HS-27A (cell line): ENCODE results near the gene IARS2.
"Not testable (repeated sequence)": the region's sequence is repeated elsewhere in the genome, so short reads cannot be mapped to it uniquely, and the experiment has no call there.

Experiments
- DNase-seq: peaks from one replicate; pipeline ENCODE4 v3.0.0-alpha.2; 2012; ENCODE audit warnings: low read depth, missing footprints

The IARS2 gene

GRCh38 chr1:220164517-220164916 is 70.6 kb downstream of the IARS2 start:
- DNase-seq: no peak

DNA sequence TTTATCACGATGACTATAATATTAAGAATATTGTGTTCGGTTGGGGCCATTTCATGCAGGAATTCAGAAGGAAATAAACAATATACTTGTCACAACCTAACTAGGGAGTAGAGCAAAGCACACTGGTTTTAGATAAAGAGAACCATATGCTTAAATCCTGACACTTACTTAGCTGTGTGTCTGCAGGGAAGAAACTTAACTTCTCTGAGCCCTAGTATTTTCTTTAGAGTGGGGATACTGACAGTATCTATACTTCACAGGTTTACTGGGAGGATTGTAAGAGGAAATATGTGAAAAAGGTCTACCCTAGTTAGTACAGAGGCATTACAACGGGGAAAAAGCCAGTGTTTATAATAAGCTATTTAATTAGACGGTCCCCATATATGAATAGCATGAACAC is 72.9 kb downstream of the IARS2 start:
- DNase-seq: no peak

DNA sequence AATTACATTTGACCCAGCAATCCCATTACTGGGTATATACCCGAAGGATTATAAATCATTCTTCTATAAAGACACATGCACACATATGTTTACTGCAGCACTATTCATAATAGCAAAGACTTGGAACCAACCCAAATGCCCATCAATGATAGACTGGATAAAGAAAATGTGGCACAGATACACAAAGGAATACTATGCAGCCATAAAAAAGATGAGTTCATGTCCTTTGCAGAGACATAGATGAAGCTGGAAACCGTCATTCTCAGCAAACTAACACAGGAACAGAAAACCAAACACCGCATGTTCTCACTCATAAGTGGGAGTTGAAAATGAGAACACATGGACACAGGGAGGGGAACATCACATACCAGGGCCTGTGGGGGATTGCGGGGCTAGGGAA is 76.0 kb downstream of the IARS2 start:
- DNase-seq: not testable (repeated sequence)

DNA sequence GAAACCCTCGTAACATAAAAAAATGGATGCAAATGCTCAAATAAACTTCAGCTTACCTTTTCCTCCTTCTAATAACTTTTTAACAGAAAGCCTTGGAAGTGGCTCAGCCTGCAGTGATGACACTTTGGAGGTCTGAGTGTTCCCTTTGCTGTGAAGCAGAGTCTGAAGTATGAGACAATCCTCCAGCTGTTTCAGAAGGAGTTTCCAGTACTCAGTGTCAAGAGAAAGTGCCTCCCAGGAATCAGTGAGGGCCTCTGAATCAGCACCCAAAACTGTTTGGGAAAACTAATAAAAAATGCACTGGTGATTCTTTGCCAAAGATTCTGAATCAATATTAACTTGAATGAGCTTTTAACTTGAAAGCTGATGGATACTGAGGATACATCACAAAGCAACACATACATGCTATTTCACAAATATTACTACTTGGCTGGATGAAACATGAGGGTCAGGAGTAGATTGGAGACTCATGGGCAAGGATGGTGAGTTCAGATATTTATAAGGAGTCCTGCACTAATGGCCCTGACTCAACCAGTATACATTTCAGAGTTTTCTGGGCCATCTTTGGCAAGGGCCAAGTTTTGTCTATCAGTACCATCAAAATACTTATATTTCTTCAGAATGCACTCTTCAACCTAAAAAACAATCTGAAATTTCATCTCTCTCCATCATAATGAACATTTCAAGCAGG is 77.0 kb downstream of the IARS2 start:
- DNase-seq: no peak

- DNase-seq: no peak
Observed at GRCh38 chr1:220176540-220176939, 82.6 kb downstream of the IARS2 start.

DNA sequence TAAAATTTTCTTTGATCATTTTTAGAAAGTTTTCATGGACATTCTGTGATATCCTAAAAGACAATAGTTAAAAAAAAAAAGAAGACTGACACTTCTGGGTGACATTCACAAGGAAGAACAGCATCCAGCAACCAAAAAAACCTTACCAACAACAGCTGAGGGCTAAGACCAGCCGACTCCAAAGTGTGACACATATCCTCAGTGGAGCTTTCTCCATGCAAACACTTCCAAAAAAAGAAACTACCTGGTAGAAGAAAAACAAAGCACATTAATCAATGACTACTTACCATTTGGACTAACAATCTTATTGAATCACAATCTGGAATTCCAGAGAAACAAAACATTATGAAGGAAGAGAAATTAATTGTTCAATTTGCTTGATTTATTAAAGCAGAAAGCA is 88.2 kb downstream of the IARS2 start:
- DNase-seq: no peak

- DNase-seq: no peak
Observed at GRCh38 chr1:220182656-220183055, 88.7 kb downstream of the IARS2 start.

GRCh38 chr1:220184506-220184905 is 90.6 kb downstream of the IARS2 start:
- DNase-seq: no peak

- DNase-seq: no peak
Observed at GRCh38 chr1:220186752-220187151, 92.8 kb downstream of the IARS2 start.

- no peak for DNase-seq
Observed at GRCh38 chr1:220188538-220188937, 94.6 kb downstream of the IARS2 start.

GRCh38 chr1:220189750-220190347 is 95.9 kb downstream of the IARS2 start:
- no peak for DNase-seq

- no peak for DNase-seq
Observed at GRCh38 chr1:220195701-220196100, 101.8 kb downstream of the IARS2 start.
